ENCODE measurements around the gene WFDC2. TPM values are rescaled to one million over a fixed set of nuclear protein-coding genes. Genes with fewer than 3 reads are reported as not detected.
"Not testable (repeated sequence)": the region's sequence is repeated elsewhere in the genome, so short reads cannot be mapped to it uniquely, and the experiment has no call there.

The WFDC2 gene
- total RNA-seq, 4 donors from 2014 or later = 11.0 to 325 (median 38.8) TPM

GRCh38 chr20:45467861-45468260 lies 1.7 kb upstream of the WFDC2 start:
- Histone ChIP-seq H3K4me1 (peaks cover 19 to 48% (median 38%) of the 10 kb centered on the region in 4 donors), H3K27ac (peak overlapping the region in 3 of 4 donors; percentile 78 to 85 (median 79)), H3K27me3 (peaks cover 18% of the 10 kb centered on the region), H3K4me3 (no peak overlapping the region), H3K9me3 (no peaks in the 10 kb centered on the region), H3K36me3 (no peaks in the 10 kb centered on the region)
- in situ Hi-C loops (cut with MboI; ENCODE audit: low pct_ligation_motif_present in 1 of 4, low pct_unique_long_range_greater_than_20kb in 1 of 4, low sequenced_read_pairs in 3 of 4) = loop anchor here in 1 of 4 donors (25.0 kb wide), 1 partner anchor 294 kb away; no protein-coding TSS in a partner anchor
- intact Hi-C loops (cut with DNase I; ENCODE audit: low total_unique reads) = no loop called here
- DNase-seq = peak; percentile 21
- no peak for TF ChIP-seq POLR2A (IDR thresholded peaks at IDR 0.05)
- no peak for TF ChIP-seq CTCF (IDR thresholded peaks at IDR 0.05)
- TF ChIP-seq POLR2AphosphoS5 (IDR thresholded peaks at IDR 0.05) = no peak
- TF ChIP-seq EP300 (IDR thresholded peaks at IDR 0.05; ENCODE audit: low read depth) = no peak
- WGBS, 2 donors (ENCODE audit: low coverage in 1 of 2) = 42% methylated on average over 3 of the region's 3 CpGs; no CpG with 5 or more reads in 1 of the 2 donors

- H3K4me3 ChIP-seq = peak overlapping the region; percentile 27 to 52 (median 45)
- no peaks in the 10 kb centered on the region for H3K36me3 ChIP-seq
- peak overlapping the region; percentile 78 to 85 (median 82) for H3K27ac ChIP-seq
- H3K9me3 ChIP-seq = no peaks in the 10 kb centered on the region
- WGBS, 2 donors (ENCODE audit: low coverage in 1 of 2) = 3% methylated on average over 41 of the region's 50 CpGs; no CpG with 5 or more reads in 1 of the 2 donors
- intact Hi-C loops (cut with DNase I; ENCODE audit: low total_unique reads) = no loop called here
- TF ChIP-seq CTCF (IDR thresholded peaks at IDR 0.05) = no peak
- TF ChIP-seq EP300 (IDR thresholded peaks at IDR 0.05; ENCODE audit: low read depth) = no peak
- peak; percentile 63 to 92 (median 64) for TF ChIP-seq POLR2AphosphoS5 (IDR thresholded peaks at IDR 0.05)
- TF ChIP-seq POLR2A (IDR thresholded peaks at IDR 0.05) = peak; percentile 67
- in situ Hi-C loops (cut with MboI; ENCODE audit: low pct_ligation_motif_present in 1 of 4, low pct_unique_long_range_greater_than_20kb in 1 of 4, low sequenced_read_pairs in 3 of 4) = loop anchor here in 1 of 4 donors (25.0 kb wide), 1 partner anchor 292 kb away; no protein-coding TSS in a partner anchor
- H3K27me3 ChIP-seq = peaks cover 18% of the 10 kb centered on the region
- peak; percentile 68 for DNase-seq
- peaks cover 19 to 37% (median 33%) of the 10 kb centered on the region in 4 donors for H3K4me1 ChIP-seq
These were observed 844 bp downstream of the WFDC2 start for GRCh38 chr20:45470262-45470931.

GRCh38 chr20:45470937-45471336 lies 1.4 kb downstream of the WFDC2 start:
- peaks cover 19 to 32% (median 28%) of the 10 kb centered on the region in 4 donors for H3K4me1 ChIP-seq

GRCh38 chr20:45472286-45472685 lies 2.7 kb downstream of the WFDC2 start:
- WGBS, 2 donors (ENCODE audit: low coverage in 1 of 2) = 17 to 81% methylated on average over 1 to 3 of the region's 3 CpGs
- H3K9me3 ChIP-seq; H3K36me3 ChIP-seq; intact Hi-C loops (cut with DNase I; ENCODE audit: low total_unique reads); H3K4me3 ChIP-seq; DNase-seq; H3K27ac ChIP-seq: not testable (repeated sequence)
- Histone ChIP-seq H3K4me1 (peaks cover 17 to 25% (median 22%) of the 10 kb centered on the region in 4 donors), H3K27me3 (peaks cover 18% of the 10 kb centered on the region)
- in situ Hi-C loops (cut with MboI; ENCODE audit: low pct_ligation_motif_present in 1 of 4, low pct_unique_long_range_greater_than_20kb in 1 of 4, low sequenced_read_pairs in 3 of 4) = loop anchor here in 1 of 4 donors (25.0 kb wide), 1 partner anchor 290 kb away; no protein-coding TSS in a partner anchor

More at GRCh38 chr20:45470937-45471336, 1.4 kb downstream of the WFDC2 start:
- Histone ChIP-seq H3K36me3 (no peaks in the 10 kb centered on the region), H3K9me3 (no peaks in the 10 kb centered on the region), H3K27me3 (peaks cover 18% of the 10 kb centered on the region), H3K4me3 (peak overlapping the region; percentile 27 to 52 (median 45)), H3K27ac (peak overlapping the region; percentile 78 to 85 (median 82))
- no peak for DNase-seq
- no peak for TF ChIP-seq EP300 (IDR thresholded peaks at IDR 0.05; ENCODE audit: low read depth)
- peak in 1 of 5 experiments; percentile 8 for TF ChIP-seq CTCF (IDR thresholded peaks at IDR 0.05)
- no peak for TF ChIP-seq POLR2AphosphoS5 (IDR thresholded peaks at IDR 0.05)
- no peak for TF ChIP-seq POLR2A (IDR thresholded peaks at IDR 0.05)
- intact Hi-C loops (cut with DNase I; ENCODE audit: low total_unique reads) (no loop called here), in situ Hi-C loops (cut with MboI; ENCODE audit: low pct_ligation_motif_present in 1 of 4, low pct_unique_long_range_greater_than_20kb in 1 of 4, low sequenced_read_pairs in 3 of 4) (loop anchor here in 1 of 4 donors (25.0 kb wide), 1 partner anchor 291 kb away; no protein-coding TSS in a partner anchor)
- WGBS, 2 donors (ENCODE audit: low coverage in 1 of 2) = 69% methylated on average over 10 of the region's 10 CpGs; no CpG with 5 or more reads in 1 of the 2 donors

- H3K36me3 ChIP-seq; H3K27me3 ChIP-seq; in situ Hi-C loops (cut with MboI; ENCODE audit: low pct_ligation_motif_present in 1 of 4, low pct_unique_long_range_greater_than_20kb in 1 of 4, low sequenced_read_pairs in 3 of 4); DNase-seq; H3K4me1 ChIP-seq; H3K4me3 ChIP-seq; intact Hi-C loops (cut with DNase I; ENCODE audit: low total_unique reads); H3K9me3 ChIP-seq: not testable (repeated sequence)
- H3K27ac ChIP-seq = peak overlapping the region in 1 of 4 donors; percentile 24
- WGBS, 2 donors (ENCODE audit: low coverage in 1 of 2) = 67 to 83% methylated on average over 2 to 6 of the region's 7 CpGs
These were observed 8.1 kb downstream of the WFDC2 start for GRCh38 chr20:45477530-45478148.

Data from transverse colon (tissue), 4 donors.